Osteocyte (in vitro differentiated cells): Measurements from ENCODE around the gene FZD7. TPM values are rescaled to one million over a fixed set of nuclear protein-coding genes. Genes with fewer than 3 reads are reported as not detected.

Source experiments
- DNase-seq: peaks from one replicate; pipeline ENCODE4 v3.0.0; 2021; ENCODE audit warnings: mixed read lengths; ENCODE audit not compliant: unreplicated experiment; ENCODE audit errors: extremely low spot score
- H3K27ac Mint-ChIP-seq: one replicate; pipeline ENCODE4 v1.8.0; 2021; ENCODE audit warnings: mild to moderate bottlenecking, mixed read lengths; ENCODE audit not compliant: unreplicated experiment
- H3K27me3 Mint-ChIP-seq: one replicate; pipeline ENCODE4 v1.8.0; 2021; ENCODE audit warnings: mixed read lengths; ENCODE audit not compliant: unreplicated experiment
- H3K36me3 Mint-ChIP-seq: one replicate; pipeline ENCODE4 v1.8.0; 2021; ENCODE audit warnings: mixed read lengths; ENCODE audit not compliant: unreplicated experiment
- H3K4me1 Mint-ChIP-seq: one replicate; pipeline ENCODE4 v1.8.0; 2021; ENCODE audit warnings: mixed read lengths; ENCODE audit not compliant: unreplicated experiment
- H3K4me3 Mint-ChIP-seq: one replicate; pipeline ENCODE4 v1.8.0; 2021; ENCODE audit warnings: mild to moderate bottlenecking, moderate library complexity, mixed read lengths; ENCODE audit not compliant: unreplicated experiment
- H3K9me3 Mint-ChIP-seq: one replicate; pipeline ENCODE4 v1.8.0; 2021; ENCODE audit warnings: mixed read lengths; ENCODE audit not compliant: unreplicated experiment
- total RNA-seq: library from RNA; stranded (reverse); gene quantifications from 2 replicates; pipeline ENCODE4 v1.2.1, GENCODE V29; 2021
- TF ChIP-seq, protein P1 (sequence below): fragments of 200-600 bp; sonication (generic); IDR thresholded peaks from 2 replicates; pipeline ENCODE4 v1.5.0; 2021; ENCODE audit warnings: antibody characterized with exemption, mild to moderate bottlenecking, moderate library complexity

The FZD7 gene
- total RNA-seq, 1 donor from 2014 or later = 37.0 TPM

DNA sequence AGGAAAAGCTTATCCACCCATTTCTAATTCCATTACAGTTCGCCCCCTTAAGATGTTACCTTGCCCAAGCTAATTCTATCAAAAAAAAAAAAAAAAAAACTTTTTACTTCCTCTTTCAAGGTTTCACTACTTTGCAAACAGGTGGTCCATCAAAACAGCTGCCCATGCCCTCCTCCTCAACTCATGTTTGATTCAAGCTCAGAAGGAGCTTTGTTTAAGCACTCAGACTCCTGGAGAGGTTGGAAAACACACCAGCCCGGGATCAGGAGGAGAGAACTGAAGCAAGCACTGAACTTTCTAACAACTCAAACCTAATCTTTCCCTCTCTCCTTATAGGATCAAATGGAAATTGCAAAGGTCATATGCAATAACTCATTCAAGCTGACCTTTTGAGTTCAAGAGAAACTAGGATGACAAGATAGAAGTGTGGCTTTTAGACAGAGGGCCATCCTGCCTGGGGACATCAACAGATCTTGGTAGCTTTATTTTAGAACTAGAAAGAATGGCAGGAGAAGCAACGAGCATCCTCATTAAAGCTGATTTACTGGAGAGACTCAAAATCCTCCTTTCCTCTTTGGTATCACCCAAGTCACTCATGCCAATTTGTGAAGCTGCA lies 28.3 kb upstream of the FZD7 start:
- Mint-ChIP-seq H3K36me3 (peaks cover 2% of the 10 kb centered on the region), H3K27me3 (no peaks in the 10 kb centered on the region), H3K27ac (no peak overlapping the region), H3K4me1 (peaks cover 9% of the 10 kb centered on the region), H3K4me3 (no peak overlapping the region), H3K9me3 (no peaks in the 10 kb centered on the region)
- no peak for DNase-seq
- TF ChIP-seq, protein P1, sequence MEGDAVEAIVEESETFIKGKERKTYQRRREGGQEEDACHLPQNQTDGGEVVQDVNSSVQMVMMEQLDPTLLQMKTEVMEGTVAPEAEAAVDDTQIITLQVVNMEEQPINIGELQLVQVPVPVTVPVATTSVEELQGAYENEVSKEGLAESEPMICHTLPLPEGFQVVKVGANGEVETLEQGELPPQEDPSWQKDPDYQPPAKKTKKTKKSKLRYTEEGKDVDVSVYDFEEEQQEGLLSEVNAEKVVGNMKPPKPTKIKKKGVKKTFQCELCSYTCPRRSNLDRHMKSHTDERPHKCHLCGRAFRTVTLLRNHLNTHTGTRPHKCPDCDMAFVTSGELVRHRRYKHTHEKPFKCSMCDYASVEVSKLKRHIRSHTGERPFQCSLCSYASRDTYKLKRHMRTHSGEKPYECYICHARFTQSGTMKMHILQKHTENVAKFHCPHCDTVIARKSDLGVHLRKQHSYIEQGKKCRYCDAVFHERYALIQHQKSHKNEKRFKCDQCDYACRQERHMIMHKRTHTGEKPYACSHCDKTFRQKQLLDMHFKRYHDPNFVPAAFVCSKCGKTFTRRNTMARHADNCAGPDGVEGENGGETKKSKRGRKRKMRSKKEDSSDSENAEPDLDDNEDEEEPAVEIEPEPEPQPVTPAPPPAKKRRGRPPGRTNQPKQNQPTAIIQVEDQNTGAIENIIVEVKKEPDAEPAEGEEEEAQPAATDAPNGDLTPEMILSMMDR = no peak

DNA sequence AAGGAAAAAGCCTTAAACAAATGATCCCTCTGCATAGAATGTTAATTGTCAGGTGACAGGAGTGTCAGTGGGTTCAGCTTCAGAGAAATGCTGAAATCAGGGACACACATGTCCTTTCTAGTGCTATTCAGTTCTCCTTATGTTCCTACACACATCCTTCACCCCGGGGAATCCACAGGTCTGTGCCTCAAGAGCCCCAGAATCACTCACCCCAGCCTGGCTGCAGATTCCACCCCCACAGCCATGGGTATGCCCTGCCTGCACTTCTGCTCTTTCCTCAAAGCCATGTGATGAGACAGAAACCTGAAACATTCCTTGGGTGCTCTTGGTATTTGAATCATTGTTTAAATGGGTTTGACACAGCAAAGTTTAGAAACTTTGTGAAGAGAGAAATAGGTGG lies 27.4 kb upstream of the FZD7 start:
- H3K27ac Mint-ChIP-seq = no peak overlapping the region
- peaks cover 2% of the 10 kb centered on the region for H3K36me3 Mint-ChIP-seq
- no peaks in the 10 kb centered on the region for H3K9me3 Mint-ChIP-seq
- no peaks in the 10 kb centered on the region for H3K27me3 Mint-ChIP-seq
- no peak overlapping the region for H3K4me3 Mint-ChIP-seq
- peaks cover 9% of the 10 kb centered on the region for H3K4me1 Mint-ChIP-seq
- no peak for DNase-seq
- TF ChIP-seq, protein P1 = no peak

DNA sequence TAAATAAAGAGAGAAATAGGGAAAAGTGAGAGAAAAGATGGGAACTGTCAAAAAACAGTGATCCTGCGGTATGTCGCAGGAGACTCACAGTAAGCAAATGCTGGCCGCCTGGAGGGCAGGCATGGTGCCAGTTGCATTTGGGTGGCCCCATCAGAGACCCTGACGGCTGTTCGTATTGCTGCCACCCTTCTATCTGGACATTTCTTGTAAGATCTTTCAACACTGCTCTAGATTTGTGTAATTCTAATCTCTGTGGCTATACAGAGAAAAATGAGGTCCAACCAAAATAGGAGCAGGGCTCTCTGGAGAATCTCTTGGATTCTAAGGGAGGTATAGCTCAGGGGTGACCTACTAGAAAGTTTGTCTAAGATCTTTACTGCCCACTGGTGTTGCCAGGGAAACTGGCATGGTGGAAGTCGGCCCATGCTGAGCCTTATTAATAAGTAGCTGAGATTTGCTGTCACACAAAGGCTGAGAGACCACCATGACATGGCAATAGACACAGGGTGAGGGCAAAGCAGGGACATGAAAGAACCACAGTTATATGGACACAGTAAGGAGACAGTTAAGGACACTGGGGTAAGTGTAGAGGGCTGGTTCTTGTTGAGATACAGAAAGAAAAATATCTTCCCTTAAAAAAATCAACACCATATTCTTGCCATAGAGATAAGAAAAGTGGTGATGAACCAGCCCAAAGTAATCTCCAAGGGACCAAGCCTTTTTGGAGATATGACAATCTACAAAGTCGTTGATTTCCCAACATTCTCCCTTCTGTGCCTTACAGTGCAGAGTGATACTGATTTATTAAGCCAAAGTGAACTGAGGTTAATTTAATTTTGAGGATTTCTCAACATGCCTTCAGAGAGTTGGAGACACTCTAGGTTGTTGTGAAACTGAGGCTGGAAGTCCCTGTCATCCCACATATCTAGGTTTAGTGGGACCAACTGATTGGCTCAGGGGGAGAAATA lies 26.4 kb upstream of the FZD7 start:
- no peaks in the 10 kb centered on the region for H3K9me3 Mint-ChIP-seq
- TF ChIP-seq, protein P1 = peak; percentile 40
- H3K27me3 Mint-ChIP-seq = no peaks in the 10 kb centered on the region
- peaks cover 2% of the 10 kb centered on the region for H3K36me3 Mint-ChIP-seq
- H3K4me3 Mint-ChIP-seq = no peak overlapping the region
- no peak for DNase-seq
- H3K27ac Mint-ChIP-seq = no peak overlapping the region
- peaks cover 1% of the 10 kb centered on the region for H3K4me1 Mint-ChIP-seq

DNA sequence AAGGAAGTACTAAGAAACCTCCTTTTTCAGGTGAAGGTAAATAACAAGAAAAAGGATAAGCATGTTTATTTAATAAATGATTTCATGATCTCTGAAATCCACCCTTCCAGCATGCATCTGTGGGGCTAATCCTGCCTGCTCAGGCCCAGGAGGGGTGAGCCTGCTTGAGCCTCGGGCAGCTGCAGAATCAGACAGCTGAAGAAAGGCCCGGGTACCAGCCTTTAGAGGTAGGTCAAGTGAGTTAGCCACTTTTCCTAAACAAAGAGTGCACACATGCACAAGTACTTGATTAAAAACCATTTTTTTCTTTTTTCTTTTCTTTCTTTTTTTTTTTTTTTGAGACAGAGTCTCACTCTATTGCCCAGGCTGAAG lies 25.7 kb upstream of the FZD7 start:
- no peak for DNase-seq
- no peak overlapping the region for H3K4me3 Mint-ChIP-seq
- H3K36me3 Mint-ChIP-seq = peaks cover 2% of the 10 kb centered on the region
- no peaks in the 10 kb centered on the region for H3K4me1 Mint-ChIP-seq
- no peaks in the 10 kb centered on the region for H3K9me3 Mint-ChIP-seq
- TF ChIP-seq, protein P1 = no peak
- no peak overlapping the region for H3K27ac Mint-ChIP-seq
- H3K27me3 Mint-ChIP-seq = no peaks in the 10 kb centered on the region

DNA sequence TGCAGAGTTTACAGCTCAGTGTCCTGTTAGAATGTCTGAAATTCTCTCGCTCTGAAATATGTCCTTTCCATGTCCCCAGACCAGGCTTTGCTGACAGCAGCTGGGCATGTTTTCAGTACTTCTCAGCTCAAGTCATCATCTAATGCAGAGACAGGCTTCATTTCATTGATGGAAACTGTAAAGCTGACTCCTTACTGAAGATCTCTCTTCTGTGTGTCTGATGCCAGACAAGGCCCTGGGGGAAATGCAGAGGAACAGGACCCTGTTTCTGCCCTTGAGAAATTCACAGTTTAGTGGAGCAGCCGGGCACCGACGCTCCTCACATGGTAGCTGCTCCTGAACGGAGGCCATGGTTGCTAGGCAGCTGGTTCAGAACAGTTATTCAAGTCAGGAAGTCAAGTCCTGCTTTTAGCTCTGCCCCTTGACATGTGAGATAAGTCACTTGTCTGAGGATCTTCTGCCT lies 24.6 kb upstream of the FZD7 start:
- TF ChIP-seq, protein P1 = no peak
- peaks cover 2% of the 10 kb centered on the region for H3K4me1 Mint-ChIP-seq
- H3K9me3 Mint-ChIP-seq = no peaks in the 10 kb centered on the region
- H3K27me3 Mint-ChIP-seq = no peaks in the 10 kb centered on the region
- no peak overlapping the region for H3K4me3 Mint-ChIP-seq
- H3K27ac Mint-ChIP-seq = no peak overlapping the region
- DNase-seq = no peak
- peaks cover 2% of the 10 kb centered on the region for H3K36me3 Mint-ChIP-seq
